DND-41 (cell line): ENCODE measurements around the gene FYB2.

ENCODE experiments used
- ATAC-seq: fragments of 200-7000 bp; cut with Tn5 transposase; 3 replicates; pipeline ENCODE4 v1.9.1; 2021; ENCODE audit warnings: low read depth; ENCODE audit not compliant: insufficient read depth
- DNase-seq: peaks from one replicate; pipeline ENCODE4 v3.0.0-alpha.2; 2020
- H2AFZ ChIP-seq: 2 replicates; pipeline ENCODE4 v1.6.0; 2012; ENCODE audit warnings: low read depth, low read length
- H3K27ac ChIP-seq: 2 replicates; pipeline ENCODE4 v1.5.1; 2012; ENCODE audit warnings: low read length, inconsistent platforms
- H3K27me3 ChIP-seq: fragments of 200-600 bp; sonication (generic); 2 replicates; pipeline ENCODE4 v1.6.0; 2012; ENCODE audit warnings: low read length, mild to moderate bottlenecking, inconsistent platforms; ENCODE audit not compliant: insufficient read depth, poor library complexity
- H3K36me3 ChIP-seq: 2 replicates; pipeline ENCODE4 v1.5.1; 2012; ENCODE audit warnings: low read length, inconsistent platforms; ENCODE audit not compliant: insufficient read depth
- H3K4me1 ChIP-seq: 2 replicates; pipeline ENCODE4 v1.5.1; 2012; ENCODE audit warnings: mild to moderate bottlenecking, low read length; ENCODE audit not compliant: insufficient read depth
- H3K4me2 ChIP-seq: 2 replicates; pipeline ENCODE4 v1.6.0; 2012; ENCODE audit warnings: mild to moderate bottlenecking, moderate library complexity, low read length, inconsistent platforms; ENCODE audit not compliant: insufficient read depth
- H3K4me3 ChIP-seq, 2 experiments: fragments of 200-600 bp in 1 of 2; shearing (Covaris generic) in 1 of 2; 2 replicates each; pipeline ENCODE4 v1.5.1; 2012 to 2016; ENCODE audit warnings: inconsistent platforms in 2 of 2, low read length in 2 of 2, mild to moderate bottlenecking in 2 of 2, low read depth in 1 of 2, moderate library complexity in 1 of 2
- H3K79me2 ChIP-seq: 2 replicates; pipeline ENCODE4 v1.6.0; 2012; ENCODE audit warnings: low read length, inconsistent platforms; ENCODE audit not compliant: insufficient read depth
- H3K9ac ChIP-seq: 2 replicates; pipeline ENCODE4 v1.6.0; 2012; ENCODE audit warnings: low read depth, mild to moderate bottlenecking, inconsistent platforms, low read length, moderate library complexity
- H3K9me3 ChIP-seq: 2 replicates; pipeline ENCODE4 v1.5.1; 2012; ENCODE audit warnings: low read length, moderate library complexity, mild to moderate bottlenecking, inconsistent platforms; ENCODE audit not compliant: insufficient read depth, severe bottlenecking
- H4K20me1 ChIP-seq: 2 replicates; pipeline ENCODE4 v1.6.0; 2012; ENCODE audit warnings: low read length; ENCODE audit not compliant: insufficient read depth
- CTCF ChIP-seq: IDR thresholded peaks from 2 replicates; pipeline ENCODE4 v1.5.1; 2012; ENCODE audit warnings: borderline replicate concordance, low read length, moderate library complexity, mild to moderate bottlenecking; ENCODE audit not compliant: poor library complexity, severe bottlenecking; ENCODE audit errors: extremely low read depth
- EZH2 ChIP-seq: IDR thresholded peaks from 3 replicates; pipeline ENCODE4 v1.6.1; 2012; ENCODE audit warnings: borderline replicate concordance, low read depth, mild to moderate bottlenecking, moderate library complexity, low read length, inconsistent platforms; ENCODE audit not compliant: severe bottlenecking

Gene FYB2

GRCh38 chr1:56745231-56745630, 74.0 kb downstream of the FYB2 start:
- Histone ChIP-seq H3K4me1 (no peaks in the 10 kb centered on the region), H3K9ac (no peak overlapping the region), H3K27ac (no peak overlapping the region), H3K79me2 (no peaks in the 10 kb centered on the region), H4K20me1 (no peaks in the 10 kb centered on the region), H3K4me3 (no peak overlapping the region), H3K27me3 (peaks cover 9% of the 10 kb centered on the region), H3K36me3 (no peaks in the 10 kb centered on the region), H3K9me3 (no peaks in the 10 kb centered on the region), H3K4me2 (no peak overlapping the region), H2AFZ (no peak overlapping the region)
- ATAC-seq = no peak
- TF ChIP-seq EZH2 (no peak), CTCF (no peak)
- no peak for DNase-seq

- Histone ChIP-seq H3K36me3 (no peaks in the 10 kb centered on the region), H3K4me2 (no peak overlapping the region), H3K4me3 (no peak overlapping the region), H3K4me1 (no peaks in the 10 kb centered on the region), H3K79me2 (no peaks in the 10 kb centered on the region), H4K20me1 (no peaks in the 10 kb centered on the region), H3K27ac (no peak overlapping the region), H3K9me3 (no peaks in the 10 kb centered on the region), H3K27me3 (no peaks in the 10 kb centered on the region), H3K9ac (no peak overlapping the region), H2AFZ (no peak overlapping the region)
- ATAC-seq (no peak), DNase-seq (no peak)
- no peak for TF ChIP-seq EZH2
- no peak for TF ChIP-seq CTCF
These were observed 90.2 kb downstream of the FYB2 start for GRCh38 chr1:56728964-56729363.

- H3K4me1 ChIP-seq = no peaks in the 10 kb centered on the region
- no peaks in the 10 kb centered on the region for H3K27me3 ChIP-seq
- no peaks in the 10 kb centered on the region for H4K20me1 ChIP-seq
- ATAC-seq = no peak
- no peaks in the 10 kb centered on the region for H3K9me3 ChIP-seq
- no peak overlapping the region for H2AFZ ChIP-seq
- H3K4me2 ChIP-seq = no peak overlapping the region
- no peak overlapping the region for H3K27ac ChIP-seq
- TF ChIP-seq EZH2 = no peak
- TF ChIP-seq CTCF = no peak
- no peak overlapping the region for H3K4me3 ChIP-seq
- H3K36me3 ChIP-seq = no peaks in the 10 kb centered on the region
- no peaks in the 10 kb centered on the region for H3K79me2 ChIP-seq
- DNase-seq = no peak
- no peak overlapping the region for H3K9ac ChIP-seq
These were observed 92.5 kb downstream of the FYB2 start for GRCh38 chr1:56726706-56727105.

DNA sequence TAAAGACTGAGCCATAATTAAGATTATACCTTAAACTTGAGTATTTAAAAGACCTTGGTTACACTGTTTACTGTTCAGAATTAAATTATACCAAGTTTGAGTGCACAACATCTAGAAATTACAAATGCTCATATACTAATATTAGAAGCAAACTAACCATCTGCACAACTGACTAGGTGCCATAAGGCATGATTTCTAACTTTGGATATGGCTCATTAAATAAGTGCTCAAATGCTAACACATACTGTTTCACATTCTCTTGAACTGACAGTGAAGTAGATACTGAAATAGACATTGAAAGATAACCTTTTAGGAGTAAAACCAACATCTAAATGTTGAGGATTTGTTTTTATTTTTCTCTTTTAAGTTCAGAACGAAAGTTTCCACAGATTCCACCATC, 100.0 kb downstream of the FYB2 start:
- H3K4me1 ChIP-seq = no peaks in the 10 kb centered on the region
- H3K9me3 ChIP-seq = no peaks in the 10 kb centered on the region
- H3K9ac ChIP-seq = no peak overlapping the region
- ATAC-seq (no peak), DNase-seq (no peak)
- H4K20me1 ChIP-seq = no peaks in the 10 kb centered on the region
- H3K4me3 ChIP-seq = no peak overlapping the region
- H2AFZ ChIP-seq = no peak overlapping the region
- H3K4me2 ChIP-seq = no peak overlapping the region
- TF ChIP-seq CTCF (no peak), EZH2 (no peak)
- no peaks in the 10 kb centered on the region for H3K36me3 ChIP-seq
- peaks cover 21% of the 10 kb centered on the region for H3K27me3 ChIP-seq
- H3K79me2 ChIP-seq = no peaks in the 10 kb centered on the region
- H3K27ac ChIP-seq = no peak overlapping the region
